NCI-H345 treated with DMSO at 0.1 percent for 48 hours (cell line): ENCODE data around the gene CDK10.
A peak's percentile ranks its signal among the peaks of the same experiment; 100 is the strongest.
"Not testable (repeated sequence)": the region's sequence is repeated elsewhere in the genome, so short reads cannot be mapped to it uniquely, and the experiment has no call there.

Experiments
- DNase-seq: peaks from one replicate; lab custom pipeline; 2025; ENCODE audit not compliant: unreplicated experiment; lab: John Stamatoyannopoulos, UW

The CDK10 gene

DNA sequence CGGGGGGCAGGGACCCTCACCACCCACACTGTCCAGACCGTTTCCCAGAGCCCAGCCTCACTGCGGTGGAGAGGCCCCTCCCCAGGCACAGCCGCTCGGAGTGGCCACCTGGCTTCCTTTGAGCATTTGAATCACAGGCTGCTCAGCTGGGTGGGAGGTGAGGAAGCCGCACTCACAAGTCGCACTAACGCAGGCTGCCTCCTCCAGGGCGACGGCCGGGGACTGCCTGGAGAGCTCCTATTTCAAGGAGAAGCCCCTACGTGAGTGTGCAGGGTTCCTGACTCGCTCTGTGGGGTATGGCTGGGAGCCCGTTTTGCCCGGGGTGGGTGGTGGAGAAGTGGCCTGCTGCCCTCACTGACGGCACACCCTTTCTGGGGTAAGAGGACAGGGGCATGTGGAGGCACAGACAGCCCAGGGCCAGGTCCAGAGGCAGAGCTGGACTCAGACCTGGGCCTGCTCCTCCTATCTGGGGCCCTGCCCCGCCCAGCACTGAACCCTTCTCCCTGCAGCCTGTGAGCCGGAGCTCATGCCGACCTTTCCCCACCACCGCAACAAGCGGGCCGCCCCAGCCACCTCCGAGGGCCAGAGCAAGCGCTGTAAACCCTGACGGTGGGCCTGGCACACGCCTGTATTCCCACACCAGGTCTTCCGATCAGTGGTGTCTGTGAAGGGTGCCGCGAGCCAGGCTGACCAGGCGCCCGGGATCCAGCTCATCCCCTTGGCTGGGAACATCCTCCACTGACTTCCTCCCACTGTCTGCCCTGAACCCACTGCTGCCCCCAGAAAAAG, 8.8 kb downstream of the CDK10 start:
- DNase-seq, result no peak

- no peak for DNase-seq
Observed at GRCh38 chr16:89695875-89696669, 9.6 kb downstream of the CDK10 start.

DNA sequence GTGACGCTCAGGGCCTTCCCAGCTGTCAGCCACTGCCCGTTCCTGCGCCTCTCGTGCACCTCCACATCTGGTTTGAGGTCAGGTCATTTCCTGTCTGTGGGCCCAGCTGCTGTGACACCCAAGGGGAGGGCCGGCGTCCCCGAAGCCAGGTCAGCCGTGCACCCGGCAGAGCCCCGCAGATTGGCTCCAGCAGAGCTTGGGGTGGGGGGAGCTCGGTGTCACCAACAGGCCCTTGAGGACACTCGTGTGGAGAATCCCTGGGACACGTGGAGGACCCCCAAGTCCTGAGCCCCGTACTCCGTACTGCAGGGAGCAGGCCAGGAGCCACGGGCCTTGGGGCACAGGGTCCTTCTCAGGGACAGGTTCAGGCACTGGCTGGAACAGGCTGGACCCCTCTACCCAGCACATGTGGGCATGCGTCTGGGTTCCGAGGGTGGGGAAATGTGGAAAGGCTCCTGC, 10.2 kb downstream of the CDK10 start:
- DNase-seq, result no peak

DNA sequence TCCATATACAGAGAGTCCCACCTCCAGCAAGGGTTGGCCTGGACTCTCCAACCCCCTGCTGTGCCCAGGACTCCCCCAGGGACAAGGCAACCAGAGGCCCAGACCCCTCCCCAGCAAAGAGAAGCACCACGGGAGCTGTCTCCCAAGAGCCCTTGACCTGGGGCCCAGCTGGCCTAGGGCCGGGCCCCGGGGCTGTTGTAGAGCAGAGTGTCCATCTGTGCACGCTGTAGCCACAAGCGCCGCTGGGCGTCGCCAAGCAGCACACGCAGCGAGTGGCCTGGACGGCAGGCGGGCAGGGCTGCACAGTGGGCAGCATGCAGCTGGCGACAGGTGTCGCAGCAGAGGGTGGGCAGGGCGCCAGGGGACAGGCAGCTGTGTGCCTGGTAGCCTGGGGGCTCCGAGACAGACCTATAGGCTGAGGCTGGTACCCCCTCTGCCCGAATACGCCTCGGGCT, 10.7 kb downstream of the CDK10 start:
- peak; percentile 28 for DNase-seq

- peak; percentile 28 for DNase-seq
Observed at GRCh38 chr16:89697616-89698331, 11.3 kb downstream of the CDK10 start.

DNA sequence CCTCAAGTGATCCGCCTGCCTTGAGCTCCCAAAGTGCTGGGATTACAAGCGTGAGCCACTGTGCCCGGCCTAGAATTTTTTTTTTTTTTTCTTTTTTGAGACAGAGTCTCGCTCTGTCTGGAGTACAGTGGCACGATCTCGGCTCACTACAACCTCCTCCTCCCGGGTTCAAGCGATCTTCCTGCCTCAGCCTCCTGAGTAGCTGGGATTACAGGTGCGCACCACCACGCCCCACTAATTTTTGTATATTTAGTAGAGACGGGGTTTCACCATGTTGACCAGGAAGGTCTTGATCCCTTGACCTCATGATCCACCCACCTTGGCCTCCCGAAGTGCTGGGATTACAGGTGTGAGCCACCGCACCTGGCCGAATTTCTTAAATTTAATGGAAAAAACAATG, 12.2 kb downstream of the CDK10 start:
- DNase-seq, result not testable (repeated sequence)

DNA sequence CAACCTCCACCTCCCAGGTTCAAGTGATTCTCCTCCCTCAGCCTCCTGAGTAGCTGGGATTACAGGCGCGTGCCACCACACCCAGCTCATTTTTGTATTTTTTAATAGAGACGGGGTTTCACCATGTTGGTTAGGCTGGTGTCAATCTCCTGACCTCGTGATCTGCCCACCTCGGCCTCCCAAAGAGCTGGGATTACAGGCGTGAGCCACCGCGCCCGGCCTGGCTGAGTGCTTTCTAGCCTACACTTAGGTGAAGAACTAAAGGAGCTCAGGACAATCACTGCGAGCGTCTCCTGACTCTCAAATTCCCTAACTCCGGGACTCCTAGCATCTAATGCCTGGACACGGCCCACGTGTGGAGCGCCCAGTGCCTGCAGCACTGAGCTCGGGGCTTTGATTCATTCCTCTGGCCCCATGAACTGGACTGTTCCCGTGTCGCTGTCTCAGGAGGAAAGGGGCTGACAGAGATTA, 13.2 kb downstream of the CDK10 start:
- DNase-seq, result not testable (repeated sequence)

GRCh38 chr16:89700100-89700648, 13.7 kb downstream of the CDK10 start:
- DNase-seq, result peak; percentile 94

DNA sequence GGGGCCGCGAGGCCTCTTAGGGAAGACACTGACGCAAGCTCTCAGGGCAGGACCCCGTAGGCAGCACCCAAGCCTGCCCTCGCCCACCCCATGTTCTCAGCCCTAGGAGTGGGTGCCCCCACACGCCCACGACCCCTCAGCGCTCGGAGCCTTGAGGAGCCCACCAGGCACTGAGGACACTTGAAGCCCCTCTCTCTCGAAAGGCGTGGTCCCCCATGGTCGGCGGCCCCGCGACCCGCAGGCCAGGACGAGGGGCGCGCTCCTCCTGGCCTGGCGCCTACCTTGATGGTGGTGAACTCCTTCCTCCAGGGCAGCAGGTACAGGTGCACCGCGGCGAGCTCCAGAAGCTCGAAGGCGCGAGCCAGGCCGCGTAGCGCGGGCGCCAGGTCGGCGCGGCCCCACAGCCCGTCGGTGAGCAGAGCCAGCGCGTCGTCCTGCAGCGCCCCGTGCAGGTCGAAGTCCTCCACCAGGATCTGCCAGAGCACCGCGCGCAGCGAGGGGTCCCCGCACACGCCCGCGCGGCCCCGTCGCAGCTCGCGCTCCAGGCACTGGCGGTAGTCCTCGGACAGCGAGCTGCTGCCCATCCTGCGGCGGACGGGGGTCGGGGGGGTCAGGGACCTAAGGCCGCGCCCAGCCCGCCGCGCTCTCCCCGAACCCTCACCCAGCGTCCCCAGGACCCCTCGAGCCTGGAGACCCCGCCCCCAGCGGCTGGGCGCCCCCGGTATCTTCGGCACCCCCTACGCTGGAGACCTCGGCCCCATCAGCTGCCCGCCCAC, 14.3 kb downstream of the CDK10 start:
- no peak for DNase-seq

GRCh38 chr16:89701425-89702406, 15.2 kb downstream of the CDK10 start, which contains the start of gene SPATA2L:
Gene SPATA2L, minus strand, starts transcription at chr16:89701705. Its CDS starts 473 bp downstream, at chr16:89701232.
- peak; percentile 82 for DNase-seq

DNA sequence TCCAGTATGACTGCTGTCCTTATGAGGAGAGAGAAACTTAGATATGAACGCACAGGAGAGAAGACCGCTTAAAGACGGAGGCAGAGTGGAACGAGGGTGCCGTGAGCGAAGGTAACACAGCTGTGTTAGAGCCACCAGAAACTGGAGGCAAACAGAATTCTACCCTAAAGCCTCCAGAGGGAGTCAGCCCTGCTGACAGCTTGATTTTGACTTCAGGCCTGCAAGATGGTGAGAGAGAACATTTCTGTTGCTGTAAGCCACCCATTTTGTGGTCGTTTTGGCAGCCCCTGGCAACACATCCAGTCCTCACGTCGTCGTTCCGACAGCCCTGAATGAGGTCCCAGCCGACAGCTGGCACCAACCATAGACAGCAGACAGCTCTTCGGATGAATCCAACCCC, 17.8 kb downstream of the CDK10 start:
- no peak for DNase-seq

GRCh38 chr16:89705006-89705405, 18.5 kb downstream of the CDK10 start:
- DNase-seq, result no peak

DNA sequence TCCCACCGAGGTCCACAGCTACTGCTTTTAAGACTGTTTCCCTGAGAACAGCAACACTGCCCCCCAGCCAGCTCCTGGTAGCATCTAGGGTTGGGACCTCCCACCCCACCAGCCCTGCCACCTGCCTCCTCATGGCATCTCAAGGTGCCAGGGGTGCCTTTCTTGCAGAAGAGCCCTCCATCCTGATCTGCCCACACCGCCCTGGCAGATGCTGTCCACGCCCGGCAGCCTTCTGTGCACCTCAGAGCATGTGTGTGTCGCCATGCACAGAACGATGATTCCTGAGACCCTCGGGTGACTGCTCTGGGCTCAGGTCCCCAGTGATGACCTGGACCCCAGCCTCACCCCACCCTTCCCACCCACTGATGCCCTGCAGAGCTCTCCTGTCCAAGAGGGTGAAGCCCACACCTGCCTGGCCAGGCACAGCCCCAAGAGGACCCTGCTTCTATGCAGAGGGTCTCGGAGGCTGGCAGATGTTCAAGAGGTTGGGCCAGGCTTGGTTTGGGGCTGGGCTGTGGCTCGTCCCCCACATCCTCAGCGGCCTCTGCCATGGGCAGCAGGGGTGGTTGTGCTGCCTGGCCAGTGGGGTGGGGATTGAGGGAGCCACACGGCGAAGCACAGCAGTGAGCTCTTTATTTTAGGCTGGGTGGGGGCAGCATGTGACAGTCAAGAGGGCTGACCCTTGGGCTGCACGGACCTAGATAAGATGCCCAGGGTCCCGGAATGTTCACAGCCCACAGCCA, 20.2 kb downstream of the CDK10 start:
- DNase-seq, result no peak

- no peak for DNase-seq
Observed at GRCh38 chr16:89707695-89708094, 21.2 kb downstream of the CDK10 start.

DNA sequence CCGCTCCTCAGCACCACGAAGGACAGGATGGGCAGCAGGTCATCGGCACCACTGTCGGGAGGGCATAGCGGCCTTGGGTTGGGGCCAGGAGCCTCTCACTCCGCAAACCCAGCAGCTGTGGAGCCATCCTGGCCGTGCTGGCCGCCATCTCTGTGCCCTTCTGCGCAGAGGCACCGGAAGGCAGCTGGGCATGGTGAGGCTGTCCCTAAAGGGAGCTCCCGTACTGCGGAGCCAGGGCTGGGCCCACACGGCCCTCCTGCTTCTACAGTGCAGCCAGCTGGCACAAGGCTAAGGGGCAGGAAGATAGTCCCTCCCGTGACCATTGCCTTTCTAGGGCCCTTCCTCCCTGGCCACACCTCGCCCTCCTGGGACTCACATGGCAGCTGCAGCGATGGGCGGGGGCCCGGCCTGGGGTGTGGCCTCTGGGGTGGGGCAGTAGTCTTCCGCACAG, 22.0 kb downstream of the CDK10 start:
- no peak for DNase-seq

- DNase-seq, result no peak
Observed at GRCh38 chr16:89709166-89709565, 22.7 kb downstream of the CDK10 start.

DNA sequence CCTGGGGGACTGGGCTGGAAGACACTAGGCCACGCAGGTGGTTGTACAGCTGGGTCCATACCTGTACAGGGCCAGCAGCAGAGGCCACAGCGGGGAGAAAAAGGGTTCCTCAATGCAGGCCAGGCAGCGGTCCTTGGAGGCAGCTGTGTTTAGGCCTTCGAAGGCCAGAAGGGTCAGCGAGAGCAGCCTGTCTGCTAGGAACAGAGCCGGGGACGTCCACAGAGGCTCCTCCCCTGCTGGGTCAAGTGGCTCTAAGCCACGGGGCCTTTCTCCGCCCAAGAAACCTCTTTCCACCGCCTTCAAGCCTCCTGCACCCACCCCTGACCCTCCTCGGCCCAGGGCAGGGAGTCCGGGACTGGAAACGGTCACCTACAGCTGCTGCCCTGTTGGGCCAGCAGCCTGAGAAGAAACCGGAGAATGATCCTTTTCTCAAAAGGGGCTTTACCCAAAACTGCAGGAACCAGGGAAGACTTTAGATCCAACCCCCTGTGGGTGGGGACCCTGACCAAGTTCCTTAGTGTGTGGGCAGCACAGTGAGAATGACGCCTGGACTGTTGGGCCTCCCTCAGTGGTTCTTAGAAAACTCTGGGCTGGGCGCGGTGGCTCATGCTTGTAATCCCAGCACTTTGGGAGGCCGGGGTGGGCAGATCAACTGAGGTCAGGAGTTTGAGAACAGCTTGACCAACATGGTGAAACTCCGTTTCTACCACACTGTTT, 23.4 kb downstream of the CDK10 start:
- no peak for DNase-seq
